Measurements from ENCODE around the gene ARID3C.

Gene ARID3C

GRCh38 chr9:34575862-34576596 lies 52.8 kb downstream of the ARID3C start:
- no peak for DNase-seq

GRCh38 chr9:34575241-34575640 lies 53.6 kb downstream of the ARID3C start:
- DNase-seq = no peak

GRCh38 chr9:34574571-34574970 lies 54.3 kb downstream of the ARID3C start:
- DNase-seq = no peak

GRCh38 chr9:34573599-34574325 lies 55.1 kb downstream of the ARID3C start:
- DNase-seq = no peak

GRCh38 chr9:34572628-34573027 lies 56.2 kb downstream of the ARID3C start:
- DNase-seq = no peak

GRCh38 chr9:34572092-34572491 lies 56.8 kb downstream of the ARID3C start:
- no peak for DNase-seq

GRCh38 chr9:34571481-34571810 lies 57.4 kb downstream of the ARID3C start:
- DNase-seq = no peak

Measured in SHP77 treated with DMSO at 0.1 percent for 48 hours (cell line).